NCI-H345 (cell line): ENCODE results near the gene RABL6.
"Not testable (repeated sequence)": the region's sequence is repeated elsewhere in the genome, so short reads cannot be mapped to it uniquely, and the experiment has no call there.

ENCODE experiments used
- DNase-seq: peaks from one replicate; lab custom pipeline; 2025; lab: John Stamatoyannopoulos, UW

RABL6 gene

DNA sequence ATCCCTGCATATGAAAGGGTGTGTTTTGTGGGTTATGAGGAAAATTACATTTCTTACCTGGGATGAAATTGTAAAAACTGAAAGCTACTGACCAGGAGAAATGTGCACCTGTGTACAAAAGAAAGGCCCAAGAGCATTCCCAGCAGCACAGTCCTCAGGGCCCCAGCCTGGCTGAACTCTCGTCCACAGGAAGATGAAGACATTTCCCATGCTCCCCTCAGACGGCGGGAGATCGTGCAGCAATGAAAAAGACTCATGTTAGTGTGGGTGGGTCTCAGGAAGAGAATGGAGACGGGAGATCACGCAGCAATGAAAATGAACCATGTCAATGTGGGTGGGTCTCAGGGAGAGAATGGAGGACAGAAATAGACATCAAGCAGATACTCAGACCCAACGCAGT, 30.8 kb upstream of the RABL6 start:
- DNase-seq: no peak

DNA sequence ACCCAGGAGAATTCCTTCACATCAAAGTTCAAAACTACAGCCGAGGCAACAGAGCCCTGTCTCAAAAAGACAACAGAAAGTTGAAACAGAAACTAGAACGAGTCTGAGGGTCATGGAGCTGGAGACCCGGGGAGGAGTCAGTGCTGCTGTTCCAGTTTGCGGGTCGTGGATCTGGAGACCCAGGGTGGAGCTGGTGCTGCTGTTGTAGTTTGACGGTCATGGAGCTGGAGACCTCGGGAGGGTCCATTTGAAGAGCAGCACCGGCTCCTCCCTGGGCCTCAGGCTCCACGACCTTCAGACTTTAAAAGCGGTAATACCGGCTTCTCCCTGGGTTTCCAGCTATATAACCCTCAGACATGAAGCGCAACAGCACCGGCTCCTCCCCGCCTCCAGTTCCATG, 30.4 kb upstream of the RABL6 start:
- DNase-seq: no peak

DNA sequence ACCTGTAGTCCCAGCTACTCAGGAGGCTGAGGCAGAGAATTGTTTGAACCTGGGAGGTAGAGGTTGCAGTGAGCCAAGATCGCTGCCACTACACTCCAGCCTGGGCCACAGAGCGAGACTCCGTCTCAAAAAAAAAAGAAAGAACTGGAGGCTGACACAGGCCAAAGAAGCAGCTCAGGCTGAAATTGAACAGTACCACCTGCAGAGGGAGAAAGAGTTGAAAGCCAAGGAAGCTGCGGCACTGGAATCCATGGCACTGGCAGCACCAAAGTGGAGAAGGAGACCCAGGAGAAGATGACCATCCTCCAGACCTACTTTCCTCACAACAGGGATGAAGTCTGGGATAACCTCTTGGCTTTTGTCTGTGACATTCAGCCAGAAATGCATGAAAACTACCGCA, 27.9 kb upstream of the RABL6 start:
- no peak for DNase-seq

DNA sequence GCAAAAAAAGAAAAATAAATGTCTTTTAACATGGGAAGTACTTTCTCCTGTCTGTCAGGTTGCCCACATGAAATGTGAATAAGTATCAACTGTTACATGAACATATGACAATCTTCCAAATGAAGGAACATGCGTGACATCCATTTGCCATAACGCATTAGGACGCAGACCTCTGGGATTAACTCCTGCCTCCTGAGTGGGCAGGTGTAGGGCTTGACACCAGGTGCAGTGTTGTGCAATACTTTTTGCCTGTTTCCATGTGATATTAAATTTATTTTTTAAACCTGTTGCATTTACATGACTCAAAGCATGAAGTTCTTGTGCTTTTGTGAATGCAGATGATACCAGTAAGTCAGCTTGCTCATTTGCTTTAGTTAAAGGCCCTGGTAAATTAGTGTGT, 25.3 kb upstream of the RABL6 start:
- no peak for DNase-seq

DNA sequence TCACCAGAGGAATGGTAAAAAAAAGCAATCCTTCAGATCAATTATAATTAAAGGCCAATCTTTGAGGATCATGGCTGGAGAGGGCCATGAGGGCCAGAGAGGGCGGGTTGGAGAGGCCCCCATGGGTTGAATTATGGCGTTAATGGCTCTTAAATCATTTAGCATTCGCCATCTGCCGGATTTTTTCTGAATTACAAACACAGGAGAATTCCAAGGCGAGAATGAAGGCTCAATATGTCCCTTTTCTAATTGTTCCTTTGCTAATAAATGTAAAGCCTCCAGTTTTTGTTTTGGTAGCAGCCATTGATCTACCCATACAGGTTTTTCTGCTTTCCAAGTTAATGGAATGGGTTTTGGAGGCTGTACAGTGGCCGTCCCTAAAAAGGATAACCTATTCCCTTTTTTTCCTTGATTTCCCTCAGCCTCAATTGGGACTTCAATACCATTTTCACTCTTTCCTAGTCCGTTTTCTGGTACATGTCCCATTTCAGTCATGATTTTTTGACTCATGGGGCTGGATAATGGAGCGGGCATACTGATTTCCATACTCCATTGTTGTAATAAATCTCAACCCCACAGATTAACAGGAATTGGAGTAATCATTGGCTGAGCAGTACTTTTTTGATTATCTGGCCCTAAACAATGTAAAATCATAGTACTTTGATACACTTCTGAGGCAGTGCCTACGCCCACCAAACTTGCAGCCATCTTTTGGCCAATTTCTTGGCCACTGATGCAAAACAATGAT, 23.3 kb upstream of the RABL6 start:
- DNase-seq: peak; percentile 25

DNA sequence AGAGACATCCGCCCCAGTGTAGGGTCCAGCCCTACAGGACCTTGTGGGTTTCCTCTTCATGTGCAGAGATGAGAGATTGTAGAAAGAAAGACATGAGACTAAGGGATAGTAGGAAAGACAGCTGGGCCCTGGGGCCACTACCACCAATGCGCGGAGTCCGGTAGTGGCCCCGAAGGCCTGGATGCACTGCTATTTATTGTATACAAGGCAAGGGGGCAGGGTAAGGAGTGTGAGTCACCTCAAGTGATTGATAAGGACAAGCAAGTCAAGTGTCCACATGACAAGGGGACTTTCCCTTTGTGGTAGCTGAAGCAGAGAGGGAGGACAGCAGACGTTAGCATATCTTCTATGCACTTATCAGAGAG, 22.8 kb upstream of the RABL6 start:
- DNase-seq: no peak

DNA sequence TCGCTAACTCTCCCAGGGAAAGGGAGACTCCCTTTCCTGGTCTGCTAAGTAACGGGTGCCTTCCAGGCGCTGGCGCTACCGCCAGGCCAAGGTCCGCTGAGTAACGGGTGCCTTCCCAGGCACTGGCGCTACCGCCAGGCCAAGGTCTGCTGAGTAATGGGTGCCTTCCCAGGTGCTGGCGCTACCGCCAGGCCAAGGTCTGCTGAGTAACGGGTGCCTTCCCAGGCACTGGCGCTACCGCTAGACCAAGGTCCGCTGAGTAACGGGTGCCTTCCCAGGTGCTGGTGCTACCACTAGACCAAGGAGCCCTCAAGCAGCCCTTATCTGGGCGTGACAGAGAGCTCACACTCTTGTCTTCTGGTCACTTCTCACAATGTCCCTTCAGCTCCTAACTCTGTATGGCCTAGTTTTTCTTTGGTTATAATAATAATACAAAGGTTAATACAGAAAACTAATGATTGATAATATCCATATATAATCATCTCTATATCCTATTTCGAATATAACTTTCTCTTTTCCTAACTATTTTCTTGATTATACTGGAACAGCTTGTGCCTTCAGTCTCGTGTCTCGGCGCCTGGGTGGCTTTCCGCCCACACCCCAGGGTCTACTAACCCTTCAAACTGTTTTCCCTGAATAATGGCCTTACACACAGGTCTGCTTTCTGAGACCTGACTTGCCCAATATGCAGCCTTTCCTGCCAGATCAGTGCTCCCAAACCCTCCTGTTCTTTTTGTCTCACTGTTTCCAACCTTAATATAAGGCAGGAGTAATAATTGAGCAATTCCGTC, 22.0 kb upstream of the RABL6 start:
- not testable (repeated sequence) for DNase-seq

DNA sequence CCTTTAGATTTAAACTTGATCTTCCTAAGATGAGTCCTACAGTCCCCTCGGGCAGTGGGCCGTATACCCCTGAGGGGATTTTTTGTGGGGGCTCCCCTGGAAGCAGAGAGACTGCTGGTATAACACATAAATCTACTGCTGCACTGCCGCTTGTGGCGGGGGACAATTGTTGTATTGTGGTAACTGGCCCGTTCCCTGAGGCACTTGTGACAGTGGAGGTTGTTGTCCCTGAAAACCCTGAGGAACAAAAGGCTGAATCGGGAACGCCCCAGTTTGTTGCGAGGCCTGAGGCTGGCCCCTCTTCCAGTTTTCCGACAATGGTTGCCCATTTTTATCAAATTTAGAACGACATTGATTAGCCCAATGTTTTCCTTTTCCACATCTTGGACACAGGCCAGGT, 21.3 kb upstream of the RABL6 start:
- no peak for DNase-seq

DNA sequence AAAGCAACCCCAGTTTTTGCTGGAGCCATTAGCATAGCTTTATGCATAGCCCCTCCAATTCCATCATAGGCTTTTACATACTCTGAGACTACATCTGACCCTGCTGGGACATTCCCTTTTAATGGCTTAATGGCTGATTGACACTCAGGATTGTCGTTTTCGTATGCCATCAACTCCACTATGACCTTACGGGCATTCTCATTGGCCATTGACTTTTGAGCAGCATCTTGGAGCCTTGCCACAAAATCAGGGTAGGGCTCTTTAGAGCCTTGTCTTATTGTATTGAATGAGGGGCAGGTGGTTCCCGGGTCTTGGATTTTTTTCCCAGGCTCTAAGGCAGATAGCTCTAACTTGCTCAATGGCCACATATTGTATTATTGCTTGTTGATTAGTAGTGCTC, 20.8 kb upstream of the RABL6 start:
- peak; percentile 39 for DNase-seq

DNA sequence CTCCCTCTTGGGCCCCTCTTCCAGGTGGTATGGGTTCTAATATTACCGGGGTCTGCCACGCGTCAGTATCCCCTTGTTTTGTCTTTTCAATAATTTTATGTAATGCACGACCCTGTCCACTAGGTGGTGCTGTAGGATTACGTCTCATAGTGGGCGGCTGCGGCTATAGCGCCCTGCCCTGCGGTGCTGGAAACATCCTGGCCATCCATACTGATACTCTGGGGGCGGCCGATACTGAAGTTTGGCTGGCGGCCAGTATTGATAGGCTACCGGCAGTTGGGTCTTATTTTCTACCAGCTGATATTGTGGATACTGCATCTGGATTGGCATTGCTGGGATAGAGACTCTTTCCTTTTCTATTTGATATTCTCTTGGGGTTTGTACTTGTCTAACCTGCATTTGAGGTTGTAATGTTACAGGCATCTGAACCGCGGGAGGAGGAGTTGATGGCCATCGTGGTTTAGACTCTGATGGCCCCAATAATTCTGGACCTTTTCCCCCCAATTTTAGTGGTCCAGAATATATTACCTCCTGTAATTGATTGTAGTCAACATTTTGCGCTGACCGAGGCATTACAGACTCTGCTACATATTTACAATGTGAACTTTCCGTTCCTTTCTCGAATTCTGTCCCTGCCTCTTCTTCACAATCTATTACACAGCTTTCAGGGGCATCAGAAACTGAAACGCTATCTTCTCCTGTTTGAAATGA, 19.9 kb upstream of the RABL6 start:
- peak; percentile 80 for DNase-seq

DNA sequence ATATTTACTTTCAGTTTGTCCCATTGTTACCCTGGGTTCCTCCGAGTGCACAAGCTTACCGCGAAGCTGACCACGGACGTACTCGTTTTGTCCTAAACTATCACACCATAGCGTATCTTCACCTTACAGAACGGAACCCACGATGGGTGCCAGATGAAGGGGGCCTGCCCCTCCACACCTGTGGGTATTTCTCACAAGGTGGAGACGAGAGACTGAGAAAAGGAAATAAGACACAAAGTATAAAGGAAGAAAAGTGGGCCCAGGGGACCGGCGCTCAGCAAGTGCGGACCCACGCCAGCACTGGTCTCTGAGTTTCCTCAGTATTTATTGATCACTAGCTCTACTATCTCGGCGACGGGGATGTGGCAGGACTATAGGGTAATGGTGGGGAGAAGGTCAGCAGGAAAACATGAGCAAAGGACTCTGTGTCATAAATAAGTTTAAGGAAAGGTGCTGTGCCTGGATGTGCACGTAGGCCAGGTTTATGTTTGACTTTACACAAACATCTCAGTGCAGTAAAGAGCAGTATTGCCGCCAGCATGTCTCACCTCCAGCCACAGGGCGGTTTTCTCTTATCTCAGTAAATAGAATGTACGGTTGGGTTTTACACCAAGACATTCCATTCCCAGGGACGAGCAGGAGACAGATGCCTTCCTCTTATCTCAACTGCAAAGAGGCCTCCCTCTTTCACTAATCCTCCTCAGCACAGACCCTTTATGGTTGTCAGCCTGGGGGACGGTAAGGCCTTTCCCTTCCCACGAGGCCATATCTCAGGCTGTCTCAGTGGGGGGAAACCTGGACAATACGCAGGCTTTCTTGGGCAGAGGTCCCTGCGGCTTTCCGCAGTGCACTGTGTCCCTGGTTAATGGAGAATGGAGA, 18.9 kb upstream of the RABL6 start:
- DNase-seq: not testable (repeated sequence)

DNA sequence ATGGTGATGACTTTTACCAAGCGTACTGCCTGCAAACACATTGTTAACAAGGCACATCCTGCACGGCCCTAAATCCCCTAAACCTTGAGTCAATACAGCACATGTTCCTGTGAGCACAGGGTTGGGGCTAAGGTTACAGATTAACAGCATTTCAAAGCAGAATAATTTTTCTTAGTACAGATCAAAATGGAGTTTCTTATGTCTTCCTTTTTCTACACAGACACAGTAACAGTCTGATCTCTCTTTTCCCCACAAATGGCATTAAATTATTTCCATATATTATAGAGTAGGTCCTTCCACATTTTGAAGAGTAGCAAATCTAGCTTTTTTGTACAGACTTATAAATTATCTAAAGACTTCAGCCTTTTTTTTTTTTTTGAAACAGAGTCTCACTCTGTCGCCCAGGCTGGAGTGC, 18.2 kb upstream of the RABL6 start:
- no peak for DNase-seq

DNA sequence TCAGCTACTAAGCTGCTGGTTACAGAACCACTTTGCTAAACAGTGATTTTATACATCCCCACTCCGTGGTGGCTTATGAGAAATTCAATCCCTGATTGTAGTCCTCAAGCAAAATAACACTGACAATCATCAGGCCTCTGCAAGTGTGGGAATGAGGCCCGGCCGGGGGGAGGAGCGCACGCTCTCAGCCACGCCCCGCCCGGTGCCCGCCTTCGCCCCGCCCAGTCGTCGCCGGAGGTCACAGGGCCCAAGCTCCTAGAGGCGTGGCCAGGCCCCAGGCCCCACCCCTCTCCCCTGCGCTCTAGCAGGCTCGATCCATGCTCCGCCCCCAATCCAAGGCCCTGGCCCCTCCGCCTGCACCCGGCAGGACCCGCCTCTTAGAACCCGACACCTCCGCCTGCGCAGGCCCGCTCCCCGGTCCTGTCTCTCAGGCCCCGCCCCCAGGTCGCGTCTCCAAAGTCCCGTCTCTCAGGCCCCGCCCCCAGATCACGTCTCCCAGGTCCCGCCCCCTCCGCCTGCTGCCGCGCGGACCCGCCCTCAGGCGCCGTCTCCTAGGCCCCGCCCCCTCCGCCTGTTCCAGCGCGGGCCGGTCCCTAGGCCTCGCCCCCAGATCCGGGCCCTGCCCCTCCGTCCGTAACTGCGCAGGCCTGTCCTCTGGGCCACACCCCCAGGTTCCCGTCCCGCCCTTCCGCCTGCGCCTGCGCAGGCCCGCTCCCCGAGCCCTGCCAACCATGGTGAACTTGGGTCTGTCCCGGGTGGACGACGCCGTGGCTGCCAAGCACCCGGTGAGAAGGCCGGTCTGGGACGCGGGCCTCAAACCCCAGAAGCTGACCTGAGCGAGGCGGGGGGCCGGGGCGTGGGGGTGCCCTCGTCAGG, 16.9 kb upstream of the RABL6 start, which contains the start of gene TMEM141:
TMEM141 (plus strand) TSS at position 705 of the 876 bp plus-strand sequence; CDS start at position 732, 27 bp downstream.
- peak; percentile 100 for DNase-seq

DNA sequence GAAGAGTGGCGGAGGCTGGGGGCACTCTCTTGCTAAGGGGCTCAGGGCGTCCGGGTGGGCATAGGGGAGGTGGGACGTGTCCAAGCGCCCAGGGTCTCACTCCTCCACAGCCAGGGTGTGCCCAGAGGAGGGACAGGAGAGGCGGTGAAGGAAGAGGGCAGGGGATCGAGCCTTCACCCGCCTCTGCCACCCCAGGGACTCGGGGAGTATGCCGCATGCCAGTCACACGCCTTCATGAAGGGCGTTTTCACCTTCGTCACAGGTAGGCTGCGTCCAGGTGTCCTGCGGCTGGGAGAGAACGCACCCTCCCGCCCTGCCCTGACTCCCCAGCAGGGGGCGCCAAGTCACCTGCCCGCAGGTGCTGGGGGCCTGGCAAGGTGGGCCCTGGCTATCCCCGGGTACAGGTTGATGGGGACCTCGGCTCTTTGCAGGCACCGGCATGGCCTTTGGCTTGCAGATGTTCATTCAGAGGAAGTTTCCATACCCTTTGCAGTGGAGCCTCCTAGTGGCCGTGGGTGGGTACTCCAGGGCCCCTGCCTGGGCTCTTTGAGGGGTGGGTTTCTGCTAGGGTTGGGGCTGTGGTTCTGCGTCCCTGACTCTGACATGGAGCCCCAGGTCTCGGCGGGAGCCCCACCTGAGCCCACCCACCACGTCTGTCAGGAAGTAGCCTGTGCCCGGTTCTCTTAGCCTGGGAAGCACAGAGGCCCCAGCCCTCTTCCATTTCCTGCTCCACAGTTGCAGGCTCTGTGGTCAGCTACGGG, 16.1 kb upstream of the RABL6 start:
- DNase-seq: peak; percentile 62

DNA sequence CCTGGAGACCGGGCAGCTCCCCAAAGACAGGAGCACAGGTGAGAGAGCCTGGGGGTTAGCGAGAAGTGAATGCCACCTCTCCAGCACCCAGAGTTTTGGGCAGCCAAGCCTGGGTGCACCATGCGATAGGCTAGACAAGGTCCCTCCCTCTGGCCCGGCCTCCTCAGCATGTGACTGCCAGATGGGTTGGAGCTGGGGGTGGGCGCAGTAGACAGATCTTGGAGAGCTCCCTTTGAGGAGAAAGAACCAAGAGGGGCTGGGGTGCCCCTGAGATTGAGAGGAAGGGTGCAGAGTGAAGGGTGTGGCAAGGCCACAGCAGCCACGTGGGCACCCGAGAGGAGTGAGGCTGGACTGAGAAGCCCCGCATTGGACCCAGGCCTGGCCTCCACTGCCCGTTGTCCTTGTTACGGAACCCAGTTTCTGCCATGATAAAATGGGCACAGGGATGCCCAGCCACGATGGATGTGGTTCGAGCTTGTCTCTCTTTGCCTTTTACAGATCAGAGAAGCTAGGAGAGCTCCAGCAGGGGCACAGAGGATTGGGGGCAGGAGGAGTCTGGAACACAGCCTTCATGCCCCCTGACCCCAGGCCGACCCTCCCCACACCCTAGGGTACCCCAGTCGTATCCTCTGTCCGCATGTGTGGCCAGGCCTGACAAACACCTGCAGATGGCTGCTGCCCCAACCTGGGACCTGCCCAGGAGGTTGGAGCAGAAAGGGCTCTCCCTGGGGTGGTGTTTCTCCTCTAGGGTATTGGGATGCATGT, 15.2 kb upstream of the RABL6 start:
- no peak for DNase-seq

DNA sequence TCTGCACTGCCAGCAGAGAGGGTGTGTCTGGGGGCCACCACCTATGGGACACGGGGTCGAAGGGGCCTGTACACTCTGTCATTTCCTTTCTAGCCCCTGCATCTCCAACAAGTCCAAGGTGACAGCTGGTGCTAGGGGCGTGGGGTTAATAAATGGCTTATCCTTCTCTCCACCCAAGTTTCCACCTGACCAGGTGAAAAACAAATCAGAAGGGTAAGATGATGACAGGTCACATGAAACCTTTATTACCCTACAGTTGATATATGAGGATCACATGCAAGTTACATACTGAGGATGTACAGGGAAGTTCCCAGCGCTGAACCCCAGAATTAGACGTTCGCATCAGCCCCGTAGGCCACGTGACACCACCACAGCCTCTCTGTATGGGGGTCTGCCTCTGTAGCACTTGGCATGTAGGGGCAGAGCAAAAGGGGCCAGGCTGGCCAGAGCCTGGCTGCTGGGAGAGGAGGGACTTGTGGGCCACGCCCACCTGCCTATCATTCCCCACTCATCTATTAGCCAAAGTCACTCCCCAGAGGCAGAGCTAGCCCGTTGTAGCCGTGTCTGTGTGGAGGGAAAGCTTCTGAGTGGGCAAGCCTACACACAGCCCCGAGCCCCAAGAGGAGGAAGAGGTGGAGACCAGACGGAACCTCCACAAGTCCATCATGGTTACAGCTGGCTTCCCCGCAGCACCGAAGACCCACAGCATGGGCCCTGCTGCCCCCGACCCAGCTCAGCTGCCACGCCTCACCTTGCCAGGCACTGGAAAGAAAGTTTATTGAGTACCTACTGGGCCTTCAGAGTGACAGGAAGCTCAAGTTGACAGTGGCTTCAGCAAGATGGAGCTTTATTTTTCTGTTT, 14.4 kb upstream of the RABL6 start:
- DNase-seq: no peak

DNA sequence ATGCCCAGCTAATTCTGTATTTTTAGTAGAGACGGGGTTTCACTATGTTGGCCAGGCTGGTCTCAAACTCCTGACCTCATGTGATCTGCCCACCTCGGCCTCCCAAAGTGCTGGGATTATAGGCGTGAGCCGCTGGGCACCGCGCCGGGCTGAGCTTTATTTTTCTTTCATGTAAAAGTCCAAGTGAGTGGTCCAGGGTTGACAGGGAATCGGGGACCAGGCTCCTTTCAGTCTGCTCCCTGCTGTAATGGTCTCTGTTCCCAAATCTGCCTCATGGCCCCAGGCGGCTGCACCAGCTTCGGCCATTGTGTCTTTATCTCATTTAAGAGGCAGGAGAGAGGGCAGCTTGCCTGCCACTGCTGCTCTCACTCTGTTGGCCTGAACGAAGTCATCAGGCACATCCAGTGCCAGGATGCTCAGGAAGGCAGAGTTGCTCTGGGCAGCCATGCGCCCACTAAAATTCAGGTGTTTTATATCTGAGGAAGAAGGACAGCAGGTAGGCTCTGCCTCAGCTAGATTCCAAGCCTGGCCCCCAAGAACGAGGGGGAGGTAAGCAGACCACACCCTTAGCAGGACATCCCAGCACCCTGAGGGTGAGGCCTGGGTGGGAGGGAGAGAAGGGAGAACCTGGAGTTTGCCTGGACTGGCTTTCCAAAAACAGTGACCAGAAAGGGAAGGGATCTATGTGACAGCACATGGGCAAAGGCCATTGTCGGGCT, 13.3 kb upstream of the RABL6 start:
- no peak for DNase-seq

DNA sequence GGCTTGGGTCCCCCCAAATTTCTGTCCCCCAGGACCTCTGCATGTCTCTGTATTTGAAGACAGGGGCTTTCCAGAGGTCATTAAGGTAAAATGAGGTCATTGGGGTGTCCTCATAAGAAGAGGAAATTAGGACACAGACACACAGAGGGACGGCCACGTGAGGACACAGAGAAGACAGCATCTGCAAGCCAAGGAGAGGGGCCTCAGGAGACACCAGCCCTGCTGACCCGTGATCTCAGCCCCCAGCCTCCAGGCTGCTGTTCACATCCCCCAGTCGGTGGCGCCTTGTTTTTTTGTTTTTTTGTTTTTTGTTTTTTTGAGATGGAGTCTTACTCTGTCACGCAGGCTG, 12.8 kb upstream of the RABL6 start:
- DNase-seq: no peak
